Activated CD4-positive, alpha-beta T cell treated with anti-CD3 and anti-CD28 coated beads for 36 hours (primary cell): ENCODE results near the gene HEXIM1. TPM values are rescaled to one million over a fixed set of nuclear protein-coding genes. Genes with fewer than 3 reads are reported as not detected.

Experiments used
- ATAC-seq: fragments of 200-7000 bp; cut with Tn5 transposase; one replicate; pipeline ENCODE4 v1.10.0; 2021; ENCODE audit warnings: mild to moderate bottlenecking, moderate library complexity
- CTCF ChIA-PET: fragments of 350-600 bp; sonication (Branson Sonifier 250); formaldehyde crosslinking; loops from one replicate; lab custom pipeline; 2021; ENCODE audit warnings: antibody characterized with exemption; lab: Charles Lee
- POLR2A ChIA-PET: fragments of 350-600 bp; sonication (Branson Sonifier 250); formaldehyde crosslinking; loops from one replicate; lab custom pipeline; 2021; ENCODE audit warnings: antibody characterized with exemption, inconsistent platforms; lab: Charles Lee
- DNase-seq: peaks from one replicate; pipeline ENCODE4 v3.0.0-alpha.2; 2020
- H3K27ac Mint-ChIP-seq: one replicate; pipeline ENCODE4 v1.8.0; 2021; ENCODE audit warnings: mixed read lengths
- H3K27me3 Mint-ChIP-seq: one replicate; pipeline ENCODE4 v1.8.0; 2021; ENCODE audit warnings: mixed read lengths
- H3K36me3 Mint-ChIP-seq: one replicate; pipeline ENCODE4 v1.8.0; 2021; ENCODE audit warnings: low read depth, mixed read lengths
- H3K4me1 Mint-ChIP-seq: one replicate; pipeline ENCODE4 v1.8.0; 2021; ENCODE audit warnings: mixed read lengths
- H3K4me3 Mint-ChIP-seq: one replicate; pipeline ENCODE4 v1.8.0; 2021; ENCODE audit warnings: mild to moderate bottlenecking, moderate library complexity, mixed read lengths
- H3K9me3 Mint-ChIP-seq: one replicate; pipeline ENCODE4 v1.8.0; 2021; ENCODE audit warnings: low read depth, mixed read lengths
- intact Hi-C, 2 experiments: fragments of 100-400 bp; cut with DNase I in 1 of 2; cut with micrococcal nuclease in 1 of 2; formaldehyde crosslinking; loops; one replicate each; pipeline versions ENCODE4 v1.14.2 to v1.15.1; 2022 to 2024; cut with DNase I, micrococcal nuclease
- microRNA-seq: library from miRNA; unstranded; fragments of <30 nt; microRNA quantifications from one replicate; pipeline ENCODE4 v1.2.0, GENCODE V29; 2021; ENCODE audit warnings: borderline replicate concordance
- total RNA-seq, 2 experiments: library from RNA; stranded (reverse); gene quantifications; one replicate each; pipeline ENCODE4 v1.2.3, GENCODE V29; 2021

HEXIM1 gene
- total RNA-seq, 2 experiments from 2014 or later = 27.1 to 27.3 TPM

GRCh38 chr17:45197555-45198334 is 49.5 kb downstream of the HEXIM1 start:
- intact Hi-C loops = loop anchor here (1.0 to 10.0 kb wide), 6 partner anchors 25 to 423 kb away; partner anchors contain the start of genes ACBD4 (in 2 of the 2) and HEXIM2 (in 1 of the 2)
- POLR2A ChIA-PET = interaction anchor here (1.3 kb wide), 3 partner anchors 46 to 62 kb away, joined by 8 to 25 read pairs (median 9); partner anchors contain the start of genes ACBD4 and HEXIM1

DNA sequence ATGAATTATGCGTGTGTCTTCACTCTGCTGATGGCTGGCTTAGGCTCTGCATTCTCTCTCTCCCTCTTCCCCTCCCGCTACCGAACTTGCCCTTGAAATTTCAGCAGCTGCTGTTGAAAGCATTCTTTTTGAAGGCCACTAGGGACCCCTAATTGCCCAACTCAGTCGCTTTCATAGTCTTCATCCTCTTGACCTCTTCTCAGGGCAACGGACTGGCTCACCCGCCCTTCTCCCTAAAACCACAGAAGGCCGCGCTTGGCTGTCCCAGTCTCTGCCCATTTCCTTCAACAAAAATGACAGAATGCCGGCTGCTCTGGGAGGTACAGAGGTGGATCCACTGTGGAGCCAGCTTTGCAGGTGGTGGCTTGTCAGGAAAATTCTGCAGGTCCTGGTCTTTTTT is 52.4 kb downstream of the HEXIM1 start:
- intact Hi-C loops = loop anchor here in 1 of 2 experiments (5.0 kb wide), 1 partner anchor 37 kb away; no protein-coding TSS in a partner anchor
- no peak for ATAC-seq
- Mint-ChIP-seq H3K4me3 (no peak overlapping the region), H3K9me3 (no peaks in the 10 kb centered on the region), H3K36me3 (no peaks in the 10 kb centered on the region), H3K4me1 (peaks cover 2% of the 10 kb centered on the region), H3K27ac (no peak overlapping the region), H3K27me3 (no peaks in the 10 kb centered on the region)
- POLR2A ChIA-PET = no interaction called here
- DNase-seq = no peak
- CTCF ChIA-PET = interaction anchor here (10.7 kb wide), 1 partner anchor 66 kb away, joined by 201 read pairs; the partner anchor contains the start of genes ACBD4 and PLCD3

More at GRCh38 chr17:45197555-45198334, 49.5 kb downstream of the HEXIM1 start:
- no peaks in the 10 kb centered on the region for H3K36me3 Mint-ChIP-seq
- DNase-seq = peak; percentile 95
- ATAC-seq = peak; percentile 100
- H3K27ac Mint-ChIP-seq = no peak overlapping the region
- peaks cover 2% of the 10 kb centered on the region for H3K9me3 Mint-ChIP-seq
- CTCF ChIA-PET = interaction anchor here (0.6 to 10.7 kb wide), 41 partner anchors 9 to 195 kb away, joined by 3 to 201 read pairs (median 4); partner anchors contain the start of genes ACBD4, HEXIM1, HEXIM2 and PLCD3
- H3K27me3 Mint-ChIP-seq = no peaks in the 10 kb centered on the region
- no peak overlapping the region for H3K4me3 Mint-ChIP-seq
- peaks cover 2% of the 10 kb centered on the region for H3K4me1 Mint-ChIP-seq

DNA sequence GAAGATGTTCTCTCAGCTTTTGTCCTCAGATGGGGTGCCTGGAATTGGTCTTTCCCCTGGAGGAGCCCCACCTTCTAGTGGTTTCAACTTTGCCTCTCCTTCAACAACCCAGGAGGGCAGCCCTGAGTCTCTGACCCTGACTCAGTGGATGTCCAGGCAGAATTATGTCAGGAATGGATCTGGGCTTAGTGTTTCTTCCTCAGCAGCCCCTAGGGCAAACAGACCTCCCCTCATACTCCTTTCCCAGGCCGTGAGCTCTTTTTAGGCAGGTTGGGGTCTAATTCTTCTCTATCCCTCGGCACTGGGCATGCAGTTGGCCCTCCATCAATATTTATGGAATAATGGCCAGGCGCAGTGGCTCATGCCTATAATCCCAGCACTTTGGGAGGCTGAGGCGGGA is 53.2 kb downstream of the HEXIM1 start:
- H3K9me3 Mint-ChIP-seq = no peaks in the 10 kb centered on the region
- POLR2A ChIA-PET = interaction anchor here (0.6 kb wide), 1 partner anchor 51 kb away, joined by 4 read pairs; no protein-coding TSS in a partner anchor
- CTCF ChIA-PET = interaction anchor here (0.8 to 10.7 kb wide), 4 partner anchors 34 to 280 kb away, joined by 4 to 201 read pairs (median 4); partner anchors contain the start of genes ACBD4 and PLCD3
- no peaks in the 10 kb centered on the region for H3K27me3 Mint-ChIP-seq
- no peak overlapping the region for H3K27ac Mint-ChIP-seq
- peaks cover 2% of the 10 kb centered on the region for H3K4me1 Mint-ChIP-seq
- DNase-seq (no peak), ATAC-seq (no peak)
- intact Hi-C loops = loop anchor here in 1 of 2 experiments (5.0 kb wide), 1 partner anchor 36 kb away; no protein-coding TSS in a partner anchor
- no peak overlapping the region for H3K4me3 Mint-ChIP-seq
- H3K36me3 Mint-ChIP-seq = no peaks in the 10 kb centered on the region

Small RNA genes within 50 kb of the gene (microRNA-seq; reads per million reads assigned to microRNA genes)
- not detected for gene MIR6784

Other genes with a start within 250 kb of the HEXIM1 start
- gene EFTUD2, start 249.0 kb upstream of the HEXIM1 start, total RNA-seq = 100 to 1,000 TPM; 175 to 203 TPM
- gene GFAP, start 233.0 kb upstream of the HEXIM1 start, total RNA-seq = not detected
- gene KIF18B, start 200.7 kb upstream of the HEXIM1 start, total RNA-seq = 10 to 100 TPM; 38.9 to 48.7 TPM
- gene C1QL1, start 180.2 kb upstream of the HEXIM1 start, total RNA-seq = under 1 TPM; 0.37 to 0.83 TPM
- gene DCAKD, start 96.8 kb upstream of the HEXIM1 start, total RNA-seq = 10 to 100 TPM; 34.8 to 36.2 TPM
- 100 to 1,000 TPM; 170 to 175 TPM for gene NMT1, start 87.2 kb upstream of the HEXIM1 start, total RNA-seq
- gene PLCD3, start 16.0 kb upstream of the HEXIM1 start, total RNA-seq = 1 to 10 TPM; 2.9 to 3.4 TPM
- gene ACBD4, start 12.8 kb upstream of the HEXIM1 start, total RNA-seq = 10 to 100 TPM; 12.7 to 13.4 TPM
- 1 to 10 TPM; 3.9 to 4.6 TPM for gene HEXIM2, start 13.4 kb downstream of the HEXIM1 start, total RNA-seq
- 100 to 1,000 TPM; 268 to 295 TPM for gene FMNL1, start 73.4 kb downstream of the HEXIM1 start, total RNA-seq
- gene SPATA32, start 113.6 kb downstream of the HEXIM1 start, total RNA-seq = under 1 TPM; 0.21 to 0.25 TPM
- gene MAP3K14, start 168.5 kb downstream of the HEXIM1 start, total RNA-seq = 10 to 100 TPM; 50.3 to 52.5 TPM